H1 (cell line): Measurements from ENCODE around the gene TPD52L2. TPM values are rescaled to one million over a fixed set of nuclear protein-coding genes. Genes with fewer than 3 reads are reported as not detected.

ENCODE experiments used
- CTCF ChIA-PET: fragments of 300-600 bp; sonication (Branson Sonifier 250); formaldehyde crosslinking; loops from one replicate; lab custom pipeline; 2021; ENCODE audit not compliant: partially characterized antibody; lab: Charles Lee
- POLR2A ChIA-PET: fragments of 300-600 bp; sonication (Branson Sonifier 250); formaldehyde crosslinking; loops from one replicate; lab custom pipeline; 2021; ENCODE audit warnings: inconsistent platforms; ENCODE audit not compliant: partially characterized antibody; lab: Charles Lee
- DNase-seq, 2 experiments: peaks; one replicate each; pipeline versions ENCODE4 v3.0.0 to v3.0.0-alpha.2; 2010 to 2022; ENCODE audit warnings: low spot score in 2 of 2, low read depth in 1 of 2, mixed read lengths in 1 of 2
- FAIRE-seq: peaks from 2 replicates; lab custom pipeline; 2011; peaks lifted over from hg19 to GRCh38; lab: Jason Lieb, UNC
- H2AFZ ChIP-seq: 2 replicates; pipeline ENCODE4 v1.8.1; 2012; ENCODE audit warnings: low read length, inconsistent platforms
- H2AK5ac ChIP-seq: 2 replicates; pipeline ENCODE4 v1.6.1; 2013; ENCODE audit warnings: low read depth, low read length
- H2BK120ac ChIP-seq: replicated peaks from 2 replicates; pipeline ENCODE3; 2013; ENCODE audit warnings: low read depth, low read length, inconsistent platforms
- H2BK12ac ChIP-seq: 2 replicates; pipeline ENCODE4 v1.6.1; 2013; ENCODE audit warnings: low read depth, low read length
- H2BK15ac ChIP-seq: 2 replicates; pipeline ENCODE4 v1.6.1; 2013; ENCODE audit warnings: low read length
- H2BK20ac ChIP-seq: 2 replicates; pipeline ENCODE4 v1.6.1; 2013; ENCODE audit warnings: low read length
- H2BK5ac ChIP-seq: 2 replicates; pipeline ENCODE4 v1.6.1; 2013; ENCODE audit warnings: low read depth, low read length
- H3K14ac ChIP-seq: 2 replicates; pipeline ENCODE4 v1.6.1; 2013; ENCODE audit warnings: inconsistent platforms; ENCODE audit not compliant: insufficient read length
- H3K18ac ChIP-seq: 2 replicates; pipeline ENCODE4 v1.6.1; 2013; ENCODE audit warnings: low read length; ENCODE audit errors: extremely low read depth
- H3K23ac ChIP-seq: 2 replicates; pipeline ENCODE4 v1.6.1; 2013; ENCODE audit warnings: inconsistent platforms; ENCODE audit not compliant: insufficient read length
- H3K23me2 ChIP-seq: 2 replicates; pipeline ENCODE4 v1.6.1; 2013; ENCODE audit warnings: low read depth, low read length
- H3K27ac ChIP-seq: 2 replicates; pipeline ENCODE4 v1.6.1; 2011; ENCODE audit warnings: low read depth, low read length, inconsistent platforms
- H3K27me3 ChIP-seq, 4 experiments: replicated peaks in 1 of 4; 1 replicate in 1 of 4; 2 replicates in 3 of 4; pipeline versions ENCODE4 v1.6.1 to v1.8.1; 2011 to 2013; ENCODE audit warnings: low read length in 3 of 4, mild to moderate bottlenecking in 3 of 4, inconsistent platforms in 2 of 4, mixed read lengths in 2 of 4, moderate library complexity in 1 of 4; ENCODE audit not compliant: control insufficient read depth in 3 of 4, insufficient read depth in 3 of 4; ENCODE audit errors: extremely low read depth in 1 of 4
- H3K36me3 ChIP-seq, 4 experiments: 2 replicates each; pipeline versions ENCODE4 v1.6.1 to v1.8.1; 2011 to 2013; ENCODE audit warnings: mild to moderate bottlenecking in 4 of 4, low read length in 3 of 4, moderate library complexity in 2 of 4, control low read depth in 1 of 4, inconsistent platforms in 1 of 4; ENCODE audit not compliant: insufficient read depth in 4 of 4, control insufficient read depth in 2 of 4
- H3K4ac ChIP-seq: replicated peaks from 2 replicates; pipeline ENCODE3; 2013; ENCODE audit warnings: low read length, low read depth, mixed read lengths, inconsistent platforms; ENCODE audit not compliant: insufficient read length
- H3K4me1 ChIP-seq, 4 experiments: replicated peaks in 1 of 4; 1 replicate in 1 of 4; 2 replicates in 3 of 4; pipeline versions ENCODE4 v1.6.1 to v1.8.1; 2011 to 2013; ENCODE audit warnings: low read length in 3 of 4, inconsistent platforms in 2 of 4, mixed read lengths in 1 of 4; ENCODE audit not compliant: insufficient read depth in 4 of 4, control insufficient read depth in 3 of 4
- H3K4me2 ChIP-seq, 2 experiments: 2 replicates each; pipeline versions ENCODE4 v1.6.1 to v1.8.1; 2011 to 2013; ENCODE audit warnings: low read depth in 2 of 2, low read length in 2 of 2, control low read depth in 1 of 2, inconsistent platforms in 1 of 2, mild to moderate bottlenecking in 1 of 2; ENCODE audit not compliant: insufficient read depth in 1 of 2
- H3K4me3 ChIP-seq, 4 experiments: fragments of 200-600, 300-600 bp in 1 of 4; sonication (generic), shearing (Covaris generic), sonication (Bioruptor Twin) in 1 of 4; 2 replicates each; pipeline versions ENCODE4 v1.5.1 to v1.8.1; 2011 to 2016; ENCODE audit warnings: low read length in 4 of 4, low read depth in 3 of 4, control low read depth in 2 of 4, inconsistent platforms in 2 of 4, mild to moderate bottlenecking in 2 of 4, mixed read lengths in 1 of 4, moderate library complexity in 1 of 4; ENCODE audit not compliant: insufficient read depth in 2 of 4; ENCODE audit errors: extremely low read depth in 1 of 4
- H3K56ac ChIP-seq: replicated peaks from 2 replicates; pipeline ENCODE3; 2013; ENCODE audit warnings: low read depth, mild to moderate bottlenecking, mixed read lengths, low read length, inconsistent platforms; ENCODE audit not compliant: insufficient read length
- H3K79me1 ChIP-seq: 2 replicates; pipeline ENCODE4 v1.6.1; 2013; ENCODE audit warnings: low read depth, low read length, control low read depth
- H3K79me2 ChIP-seq, 2 experiments: 2 replicates each; pipeline versions ENCODE4 v1.6.1 to v1.8.1; 2012 to 2013; ENCODE audit warnings: low read length in 2 of 2, mild to moderate bottlenecking in 2 of 2, inconsistent platforms in 1 of 2; ENCODE audit not compliant: insufficient read depth in 2 of 2, control insufficient read depth in 1 of 2
- H3K9ac ChIP-seq, 4 experiments: replicated peaks in 1 of 4; 1 replicate in 1 of 4; 2 replicates in 3 of 4; pipeline versions ENCODE4 v1.6.1 to v1.8.1; 2011 to 2013; ENCODE audit warnings: low read depth in 3 of 4, low read length in 3 of 4, control low read depth in 2 of 4, mild to moderate bottlenecking in 2 of 4, moderate library complexity in 2 of 4, inconsistent platforms in 1 of 4; ENCODE audit errors: extremely low read depth in 1 of 4
- H3K9me3 ChIP-seq, 2 experiments: 2 replicates each; pipeline versions ENCODE4 v1.6.1 to v1.8.1; 2012 to 2013; ENCODE audit warnings: mild to moderate bottlenecking in 2 of 2, moderate library complexity in 2 of 2, control low read depth in 1 of 2, inconsistent platforms in 1 of 2, low read depth in 1 of 2, low read length in 1 of 2, mixed read lengths in 1 of 2; ENCODE audit not compliant: insufficient read depth in 2 of 2
- H4K20me1 ChIP-seq, 2 experiments: replicated peaks in 1 of 2; 2 replicates each; pipeline versions ENCODE3 to v1.8.1; 2011 to 2013; ENCODE audit warnings: inconsistent platforms in 2 of 2, low read length in 2 of 2, mild to moderate bottlenecking in 1 of 2; ENCODE audit not compliant: insufficient read depth in 2 of 2, control insufficient read depth in 1 of 2
- H4K5ac ChIP-seq: 2 replicates; pipeline ENCODE4 v1.6.1; 2013; ENCODE audit warnings: low read length, low read depth, mixed read lengths, inconsistent platforms; ENCODE audit not compliant: insufficient read length
- H4K8ac ChIP-seq: 2 replicates; pipeline ENCODE4 v1.8.0; 2013; ENCODE audit warnings: mild to moderate bottlenecking, moderate library complexity, low read length, inconsistent platforms; ENCODE audit not compliant: insufficient read depth; ENCODE audit errors: extremely low read depth
- H4K91ac ChIP-seq: replicated peaks from 2 replicates; pipeline ENCODE3; 2013; ENCODE audit warnings: low read length, mixed read lengths, inconsistent platforms; ENCODE audit not compliant: insufficient read length
- BRCA1 ChIP-seq: IDR thresholded peaks from 2 replicates; pipeline ENCODE4 v1.6.1; 2012; ENCODE audit warnings: low read depth, low read length, improper control_type of control experiment
- CTBP2 ChIP-seq: IDR thresholded peaks from 2 replicates; pipeline ENCODE4 v1.7.0; 2011; ENCODE audit warnings: borderline replicate concordance, mild to moderate bottlenecking, moderate library complexity, mixed read lengths, low read length; ENCODE audit not compliant: insufficient read depth, insufficient read length
- EGR1 ChIP-seq: IDR thresholded peaks from 2 replicates; pipeline ENCODE4 v1.6.1; 2011; ENCODE audit warnings: low read depth, low read length, borderline replicate concordance
- HDAC6 ChIP-seq: IDR thresholded peaks from one replicate; pipeline ENCODE4 v1.7.1; 2012; ENCODE audit warnings: low read depth, mild to moderate bottlenecking, inconsistent platforms, low read length, moderate library complexity
- JUND ChIP-seq: IDR thresholded peaks from 2 replicates; pipeline ENCODE4 v1.6.1; 2011; ENCODE audit warnings: mild to moderate bottlenecking, improper control_type of control experiment, low read length
- NRF1 ChIP-seq: IDR thresholded peaks from 2 replicates; pipeline ENCODE4 v1.6.1; 2011; ENCODE audit warnings: mild to moderate bottlenecking, low read depth, low read length, improper control_type of control experiment
- POLR2A ChIP-seq, 2 experiments: IDR thresholded peaks; 1 replicate in 1 of 2; 2 replicates in 1 of 2; pipeline ENCODE4 v1.6.1; 2011; ENCODE audit warnings: low read depth in 2 of 2, low read length in 2 of 2, mild to moderate bottlenecking in 2 of 2; ENCODE audit errors: control extremely low read depth in 1 of 2
- POU5F1 ChIP-seq: IDR thresholded peaks from 2 replicates; pipeline ENCODE4 v1.6.1; 2011; ENCODE audit warnings: low read depth, mild to moderate bottlenecking, low read length, moderate library complexity
- SIN3A ChIP-seq, 2 experiments: IDR thresholded peaks in 1 of 2; conservative IDR thresholded peaks in 1 of 2; 2 replicates each; pipeline ENCODE4 v1.6.1; 2011 to 2012; ENCODE audit warnings: low read length in 2 of 2, improper control_type of control experiment in 1 of 2, low read depth in 1 of 2, mild to moderate bottlenecking in 1 of 2
- SIRT6 ChIP-seq: IDR thresholded peaks from one replicate; pipeline ENCODE4 v1.7.1; 2012; ENCODE audit warnings: low read length, inconsistent platforms
- WGBS, 2 experiments: shearing (Covaris generic) in 1 of 2; methylation state at CpG; one replicate each; pipeline versions ENCODE4 v1.1.6 to v1.1.7; 2013 to 2015; ENCODE audit warnings: low lambda C conversion rate in 2 of 2, mixed read lengths in 2 of 2, inconsistent platforms in 1 of 2, low coverage in 1 of 2, missing lambda C conversion rate in 1 of 2; ENCODE audit not compliant: insufficient replicate concordance in 2 of 2, insufficient coverage in 1 of 2, insufficient read length in 1 of 2; ENCODE audit errors: extremely low coverage in 1 of 2, missing lambda C conversion rate in 1 of 2; 5-methylcytosine and 5-hydroxymethylcytosine counted together
- polyA plus RNA-seq, 7 experiments: library from polyadenylated mRNA; depleted of rRNA in 3 of 7; stranded (reverse) in 5 of 7; unstranded in 2 of 7; fragments of >200 nt in 5 of 7; fragments of 200-250 nt in 2 of 7; gene quantifications; 1 replicate in 5 of 7; 2 replicates in 1 of 7; 4 replicates in 1 of 7; pipeline versions ENCODE4 v1.2.1 to v1.2.3, GENCODE V29; 2011 to 2013; ENCODE audit warnings: missing spikeins in 2 of 7, mixed read lengths in 2 of 7
- total RNA-seq: library from RNA; stranded (reverse); fragmentation: NEBNext Ultra II Directional; extraction: Animal tissue kit (Norgen Biotek cat#: 25700); gene quantifications from 2 replicates; pipeline ENCODE4 v1.2.1, GENCODE V29; 2021
- TF ChIP-seq, protein P1 (sequence below): IDR thresholded peaks from 2 replicates; pipeline ENCODE4 v1.6.1; 2011; ENCODE audit warnings: low read depth, mild to moderate bottlenecking, low read length; ENCODE audit not compliant: insufficient read depth
- TF ChIP-seq, protein P2 (sequence below): IDR thresholded peaks from 2 replicates; pipeline ENCODE4 v1.6.1; 2012; ENCODE audit warnings: low read length, inconsistent platforms

The TPD52L2 gene
- total and polyA plus RNA-seq, 2 of the 8 experiments (the other 6 are each of a cell fraction or from before 2014, with no cell fraction given) = 77.1 to 80.2 TPM

DNA sequence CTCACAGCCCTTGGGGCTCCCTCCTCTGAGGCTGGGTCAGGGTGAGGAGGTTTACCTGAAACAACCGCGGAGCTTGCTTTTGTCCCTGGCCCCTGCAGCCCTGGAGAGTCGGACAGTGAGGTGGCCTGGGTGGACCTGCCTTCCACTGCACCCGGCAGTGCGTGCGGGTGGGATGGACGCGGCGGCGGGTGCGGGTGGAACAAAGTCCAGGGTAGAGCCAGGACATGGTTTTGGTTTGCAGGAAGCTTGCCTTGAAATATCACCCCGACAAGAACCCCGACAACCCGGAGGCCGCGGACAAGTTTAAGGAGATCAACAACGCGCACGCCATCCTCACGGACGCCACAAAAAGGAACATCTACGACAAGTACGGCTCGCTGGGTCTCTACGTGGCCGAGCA is 64.0 kb downstream of the TPD52L2 start:
- H3K79me2 ChIP-seq = peaks cover 0 to 2% of the 10 kb centered on the region in 2 experiments; a peak in 1 of 4 replicates
- no peaks in the 10 kb centered on the region for H3K4me1 ChIP-seq
- DNase-seq (no peak), FAIRE-seq (no peak)
- H3K23ac ChIP-seq = no peak overlapping the region
- H2BK12ac ChIP-seq = no peak overlapping the region
- H3K9ac ChIP-seq = no peak overlapping the region
- H3K9me3 ChIP-seq = no peaks in the 10 kb centered on the region
- H3K14ac ChIP-seq = no peak overlapping the region
- H3K4me2 ChIP-seq = no peak overlapping the region
- no peak overlapping the region for H2AK5ac ChIP-seq
- H3K23me2 ChIP-seq = no peaks in the 10 kb centered on the region
- ChIA-PET CTCF (interaction anchor here (1.0 to 1.8 kb wide), 4 partner anchors 11 to 47 kb away, joined by 3 to 6 read pairs (median 3); no protein-coding TSS in a partner anchor), POLR2A (interaction anchor here (1.2 kb wide), 2 partner anchors 17 to 35 kb away, joined by 3 read pairs; no protein-coding TSS in a partner anchor)
- H2BK20ac ChIP-seq = no peak overlapping the region
- no peak overlapping the region for H2AFZ ChIP-seq
- WGBS, 2 experiments = 97% methylated on average over 26 of the region's 26 CpGs; no CpG with 5 or more reads in 1 of the 2 experiments
- H3K27me3 ChIP-seq = no peaks in the 10 kb centered on the region
- H3K56ac ChIP-seq = no peak overlapping the region
- H3K79me1 ChIP-seq = peaks cover 2% of the 10 kb centered on the region; the same call in 1 of the 2 replicates
- no peak overlapping the region for H3K27ac ChIP-seq
- no peak overlapping the region for H4K5ac ChIP-seq
- H2BK120ac ChIP-seq = no peak overlapping the region
- H4K91ac ChIP-seq = no peak overlapping the region
- H4K20me1 ChIP-seq = peaks cover 6 to 11% of the 10 kb centered on the region in 2 experiments
- H3K4ac ChIP-seq = no peak overlapping the region
- H3K18ac ChIP-seq = no peak overlapping the region
- H4K8ac ChIP-seq = no peak overlapping the region
- H2BK5ac ChIP-seq = no peak overlapping the region
- H3K36me3 ChIP-seq = peaks cover 2 to 28% (median 18%) of the 10 kb centered on the region in 4 experiments; a peak in 6 of 8 replicates
- no peak overlapping the region for H2BK15ac ChIP-seq
- no peak overlapping the region for H3K4me3 ChIP-seq
- TF ChIP-seq EGR1 (no peak), CTBP2 (no peak), SIN3A (conservative IDR thresholded peaks at IDR 0.05 in 1 of 2, IDR thresholded peaks at IDR 0.05 in 1 of 2; ENCODE audit: low read depth in 1 of 2, low read length in 2 of 2) (no peak), POLR2A (IDR thresholded peaks at IDR 0.05; ENCODE audit: control extremely low read depth in 1 of 2, low read depth in 2 of 2, low read length in 2 of 2) (no peak), NRF1 (no peak), POU5F1 (no peak), SIRT6 (no peak), HDAC6 (no peak), JUND (no peak), BRCA1 (no peak)
- TF ChIP-seq, protein P1, sequence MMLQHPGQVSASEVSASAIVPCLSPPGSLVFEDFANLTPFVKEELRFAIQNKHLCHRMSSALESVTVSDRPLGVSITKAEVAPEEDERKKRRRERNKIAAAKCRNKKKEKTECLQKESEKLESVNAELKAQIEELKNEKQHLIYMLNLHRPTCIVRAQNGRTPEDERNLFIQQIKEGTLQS = no peak
- TF ChIP-seq, protein P2, sequence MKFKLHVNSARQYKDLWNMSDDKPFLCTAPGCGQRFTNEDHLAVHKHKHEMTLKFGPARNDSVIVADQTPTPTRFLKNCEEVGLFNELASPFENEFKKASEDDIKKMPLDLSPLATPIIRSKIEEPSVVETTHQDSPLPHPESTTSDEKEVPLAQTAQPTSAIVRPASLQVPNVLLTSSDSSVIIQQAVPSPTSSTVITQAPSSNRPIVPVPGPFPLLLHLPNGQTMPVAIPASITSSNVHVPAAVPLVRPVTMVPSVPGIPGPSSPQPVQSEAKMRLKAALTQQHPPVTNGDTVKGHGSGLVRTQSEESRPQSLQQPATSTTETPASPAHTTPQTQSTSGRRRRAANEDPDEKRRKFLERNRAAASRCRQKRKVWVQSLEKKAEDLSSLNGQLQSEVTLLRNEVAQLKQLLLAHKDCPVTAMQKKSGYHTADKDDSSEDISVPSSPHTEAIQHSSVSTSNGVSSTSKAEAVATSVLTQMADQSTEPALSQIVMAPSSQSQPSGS = no peak
